Heart left ventricle (tissue), 16 donors: ENCODE measurements around the gene MTNR1B. TPM values are rescaled to one million over a fixed set of nuclear protein-coding genes. Genes with fewer than 3 reads are reported as not detected.

Experiments used
- ATAC-seq, 4 donors: fragments of 200-7000 bp; cut with Tn5 transposase; one replicate each; pipeline ENCODE4 v1.9.1; 2020 to 2022; ENCODE audit warnings: moderate library complexity in 4 of 4, mild to moderate bottlenecking in 3 of 4, moderate number of reproducible peaks in 1 of 4
- DNase-seq, 5 donors: peaks; one replicate each; pipeline ENCODE4 v3.0.0-alpha.2; 2020
- H3K27ac ChIP-seq, 12 donors: fragments of 200-600 bp; sonication (generic) in 4 of 12; one replicate each; pipeline versions ENCODE4 v1.5.0 to v1.8.0; 2016 to 2022; ENCODE audit warnings: mild to moderate bottlenecking in 2 of 12
- H3K27me3 ChIP-seq, 9 donors: fragments of 200-600 bp; sonication (generic) in 2 of 9; one replicate each; pipeline versions ENCODE4 v1.5.1 to v1.8.0; 2016 to 2022; ENCODE audit warnings: mild to moderate bottlenecking in 3 of 9
- H3K36me3 ChIP-seq, 9 donors: fragments of 200-600 bp; sonication (generic) in 2 of 9; one replicate each; pipeline versions ENCODE4 v1.5.0 to v1.8.0; 2018 to 2022; ENCODE audit warnings: mild to moderate bottlenecking in 2 of 9
- H3K4me1 ChIP-seq, 12 donors: fragments of 200-600 bp; sonication (generic) in 4 of 12; one replicate each; pipeline versions ENCODE4 v1.5.0 to v1.8.0; 2016 to 2022; ENCODE audit warnings: mild to moderate bottlenecking in 3 of 12
- H3K4me3 ChIP-seq, 12 donors: fragments of 200-600 bp; sonication (generic) in 4 of 12; one replicate each; pipeline versions ENCODE4 v1.5.0 to v1.8.0; 2017 to 2022; ENCODE audit warnings: mild to moderate bottlenecking in 9 of 12, moderate library complexity in 4 of 12
- H3K9me3 ChIP-seq, 12 donors: fragments of 200-600 bp; sonication (generic) in 4 of 12; one replicate each; pipeline versions ENCODE4 v1.5.0 to v1.8.0; 2016 to 2022; ENCODE audit warnings: mild to moderate bottlenecking in 1 of 12
- CTCF ChIP-seq, 12 donors: fragments of 200-600 bp; sonication (generic) in 4 of 12; IDR thresholded peaks; one replicate each; pipeline versions ENCODE4 v1.5.0 to v1.8.0; 2018 to 2022; ENCODE audit warnings: antibody characterized with exemption in 12 of 12, mild to moderate bottlenecking in 5 of 12
- POLR2A ChIP-seq, 2 donors: fragments of 450-650 bp; IDR thresholded peaks; one replicate each; pipeline ENCODE4 v1.6.1; 2017; ENCODE audit warnings: antibody characterized with exemption in 2 of 2, mild to moderate bottlenecking in 2 of 2, moderate library complexity in 2 of 2
- WGBS, 4 donors: extraction: QIAGEN DNeasy Blood & Tissue Kit in 2 of 4; methylation state at CpG; one replicate each; pipeline versions ENCODE4 v1.1.5 to v1.1.7; 2013 to 2018; 5-methylcytosine and 5-hydroxymethylcytosine counted together
- intact Hi-C, 10 donors: fragments of 100-400 bp; cut with DNase I; formaldehyde crosslinking; loops; one replicate each; pipeline versions ENCODE4 v1.11.1 to v1.14.2; 2022
- polyA plus RNA-seq, 2 donors: library from polyadenylated mRNA; stranded (reverse); fragments of 200-250 nt; gene quantifications; one replicate each; pipeline ENCODE4 v1.2.3, GENCODE V29; 2013
- total RNA-seq, 9 donors: library from RNA; depleted of rRNA in 2 of 9; stranded (reverse); fragments of >200 nt in 2 of 9; fragmentation: NEBNext Ultra II Directional in 3 of 9; extraction: Animal tissue kit (Norgen Biotek cat#: 25700) in 3 of 9; gene quantifications; one replicate each; pipeline versions ENCODE4 v1.1.0 to v1.2.4, GENCODE V29; 2016 to 2023
- donor health status: ischemic (EF 13 %, LVEDD 7.1; RV severe dilation, severe dysfunction).
- donor health status: healthy with polysubstance abuse.
- donor health status: DM: no; HTN: yes; CAD: no.
- donor health status: DM: no; HTN: no; CAD: no.
- donor health status: ischemic (EF 25% LVEDD 6.9; RV normal size, moderate dysfunction).
- donor health status: ischemic (EF 25% LVEDD 5.7; RV mildly dilated, moderate dysfunction).
- donor health status: healthy.
- donor health status: DM: yes; HTN: yes; CAD: no.
- donor health status: ischemic (EF 35%, LVEDD 5.7; RV mildly dilated, moderate dysfunction).
- donor health status: nonischemic (EF 11% LVEDD 7.7; RV severe dilation, severe dysfunction).
- donor health status: DM: yes; HTN: yes; CAD: no.
- donor health status: PGD.
- donor health status: ischemic (EF 29% LVEDD 5.4; RV normal size, mild dysfunction).
- donor health status: nonischemic (EF 23%, LVEDD 6.1; RV moderate dilation, normal function).

MTNR1B gene
- total and polyA plus RNA-seq, 11 donors, result not detected

GRCh38 chr11:93005239-93005638 is 35.8 kb downstream of the MTNR1B start:
- 33 to 59% (median 53%) methylated on average over 1 of the region's 1 CpG for WGBS, 4 donors
- Histone ChIP-seq H3K27ac (no peak overlapping the region), H3K27me3 (no peaks in the 10 kb centered on the region), H3K36me3 (no peaks in the 10 kb centered on the region), H3K4me3 (no peak overlapping the region), H3K4me1 (no peaks in the 10 kb centered on the region), H3K9me3 (peaks cover 0 to 5% (median 0%) of the 10 kb centered on the region in 12 donors)
- intact Hi-C loops, result loop anchor here in 1 of 10 donors (10.0 kb wide), 1 partner anchor 80 kb away; no protein-coding TSS in a partner anchor
- no peak for ATAC-seq
- no peak for DNase-seq
- TF ChIP-seq POLR2A (IDR thresholded peaks at IDR 0.05), result no peak
- no peak for TF ChIP-seq CTCF (IDR thresholded peaks at IDR 0.05)

GRCh38 chr11:93013646-93014045 is 44.2 kb downstream of the MTNR1B start:
- Histone ChIP-seq H3K27me3 (no peaks in the 10 kb centered on the region), H3K9me3 (peaks cover 0 to 5% (median 0%) of the 10 kb centered on the region in 12 donors), H3K36me3 (no peaks in the 10 kb centered on the region), H3K27ac (no peak overlapping the region), H3K4me1 (no peaks in the 10 kb centered on the region), H3K4me3 (no peak overlapping the region)
- intact Hi-C loops, result no loop called here
- TF ChIP-seq POLR2A (IDR thresholded peaks at IDR 0.05), result no peak
- no peak for TF ChIP-seq CTCF (IDR thresholded peaks at IDR 0.05)
- DNase-seq (no peak), ATAC-seq (no peak)
- 46 to 51% (median 48%) methylated on average over 1 of the region's 1 CpG for WGBS, 4 donors

GRCh38 chr11:93016595-93016994 is 47.1 kb downstream of the MTNR1B start:
- H3K36me3 ChIP-seq, result no peaks in the 10 kb centered on the region
- no peak for TF ChIP-seq POLR2A (IDR thresholded peaks at IDR 0.05)
- intact Hi-C loops, result no loop called here
- no peak for DNase-seq
- H3K27ac ChIP-seq, result no peak overlapping the region
- WGBS, 4 donors, result 66 to 72% (median 70%) methylated on average over 1 of the region's 1 CpG
- H3K4me1 ChIP-seq, result no peaks in the 10 kb centered on the region
- no peak for ATAC-seq
- peaks cover 0 to 5% (median 0%) of the 10 kb centered on the region in 12 donors for H3K9me3 ChIP-seq
- H3K27me3 ChIP-seq, result no peaks in the 10 kb centered on the region
- H3K4me3 ChIP-seq, result no peak overlapping the region

GRCh38 chr11:93017821-93018690 is 48.6 kb downstream of the MTNR1B start:
- no peak for TF ChIP-seq CTCF (IDR thresholded peaks at IDR 0.05)
- no peak for TF ChIP-seq POLR2A (IDR thresholded peaks at IDR 0.05)
- H3K36me3 ChIP-seq, result no peaks in the 10 kb centered on the region
- intact Hi-C loops, result no loop called here
- no peaks in the 10 kb centered on the region for H3K27me3 ChIP-seq
- H3K4me1 ChIP-seq, result no peaks in the 10 kb centered on the region
- WGBS, 4 donors, result 67 to 82% (median 74%) methylated on average over 8 to 9 of the region's 9 CpGs
- no peak overlapping the region for H3K27ac ChIP-seq
- H3K4me3 ChIP-seq, result no peak overlapping the region
- no peak for DNase-seq
- ATAC-seq, result no peak
- peaks cover 0 to 5% (median 0%) of the 10 kb centered on the region in 12 donors for H3K9me3 ChIP-seq
